HCT116 (cell line): ENCODE data around the gene YWHAH. TPM values are rescaled to one million over a fixed set of nuclear protein-coding genes. Genes with fewer than 3 reads are reported as not detected.
"Not testable (repeated sequence)": the region's sequence is repeated elsewhere in the genome, so short reads cannot be mapped to it uniquely, and the experiment has no call there.

Source experiments
- ATAC-seq: fragments of 200-7000 bp; cut with Tn5 transposase; 2 replicates; pipeline ENCODE4 v1.9.1; 2020; ENCODE audit warnings: mild to moderate bottlenecking, moderate library complexity
- BruUV-seq: library from RNA; stranded (reverse); fragments of 400-500 nt; replicated peaks from 2 replicates; lab custom pipeline; 2021; lab: Mats Ljungman, UMichigan
- CTCF ChIA-PET: fragments of 300-600 bp; sonication (Branson Sonifier 250); formaldehyde crosslinking; loops from one replicate; lab custom pipeline; 2021; ENCODE audit warnings: antibody characterized with exemption; lab: Charles Lee
- POLR2A ChIA-PET: fragments of 300-600, 350-600 bp; sonication (Branson Sonifier 250); formaldehyde crosslinking; loops from one replicate; lab custom pipeline; 2021; ENCODE audit warnings: antibody characterized with exemption; lab: Charles Lee
- RAD21 ChIA-PET, 2 experiments: fragments of 300-600 bp; sonication (Branson Sonifier 250); formaldehyde crosslinking; loops; one replicate each; lab custom pipeline; 2023; ENCODE audit warnings: low total read pairs in 2 of 2; ENCODE audit not compliant: uncharacterized antibody in 2 of 2, unreplicated experiment in 2 of 2, low non-redundant PET in 1 of 2; lab: Charles Lee
- DNase-seq: peaks from one replicate; pipeline ENCODE4 v3.0.0-alpha.2; 2010; ENCODE audit warnings: low read depth, low spot score
- H2AFZ ChIP-seq: fragments of 200-600 bp; shearing (Covaris generic), sonication (generic); 2 replicates; pipeline ENCODE4 v1.6.1; 2017; ENCODE audit warnings: low read depth, mixed run types, mixed read lengths, antibody characterized with exemption, low read length; ENCODE audit not compliant: poor library complexity, severe bottlenecking
- H3K27ac ChIP-seq: 2 replicates; pipeline ENCODE4 v1.5.1; 2012; ENCODE audit warnings: low read depth, low read length
- H3K27me3 ChIP-seq: fragments of 200-600 bp; sonication (generic); 2 replicates; pipeline ENCODE4 v1.6.1; 2016; ENCODE audit warnings: mixed run types, low read length, mixed read lengths; ENCODE audit not compliant: insufficient read depth
- H3K36me3 ChIP-seq, 2 experiments: fragments of 200-500 bp in 1 of 2; fragments of 200-600 bp in 1 of 2; sonication (Bioruptor generic) in 1 of 2; sonication (generic) in 1 of 2; 2 replicates each; pipeline versions ENCODE4 v1.5.1 to v1.6.1; 2014 to 2016; ENCODE audit warnings: low read length in 2 of 2, inconsistent platforms in 1 of 2, mixed read lengths in 1 of 2, mixed run types in 1 of 2; ENCODE audit not compliant: insufficient read depth in 2 of 2, control insufficient read depth in 1 of 2
- H3K4me1 ChIP-seq, 2 experiments: fragments of 200-600 bp in 1 of 2; sonication (generic) in 1 of 2; 2 replicates each; pipeline versions ENCODE4 v1.5.1 to v1.6.1; 2012 to 2017; ENCODE audit warnings: low read length in 2 of 2, inconsistent platforms in 1 of 2, mild to moderate bottlenecking in 1 of 2, mixed read lengths in 1 of 2, mixed run types in 1 of 2, moderate library complexity in 1 of 2; ENCODE audit not compliant: insufficient read depth in 2 of 2, control insufficient read depth in 1 of 2
- H3K4me2 ChIP-seq: fragments of 200-600 bp; sonication (generic); 2 replicates; pipeline ENCODE4 v1.6.1; 2017; ENCODE audit warnings: mixed run types, low read length, mixed read lengths
- H3K4me3 ChIP-seq, 2 experiments: fragments of 200-600 bp in 1 of 2; sonication (generic) in 1 of 2; replicated peaks in 1 of 2; 2 replicates each; pipeline ENCODE4 v1.5.1; 2011 to 2016; ENCODE audit warnings: low read length in 2 of 2, control low read depth in 1 of 2, low read depth in 1 of 2, mild to moderate bottlenecking in 1 of 2, mixed read lengths in 1 of 2, mixed run types in 1 of 2
- H3K79me2 ChIP-seq: fragments of 200-600 bp; sonication (generic); 2 replicates; pipeline ENCODE4 v1.6.1; 2017; ENCODE audit warnings: mild to moderate bottlenecking, mixed run types, low read length, moderate library complexity, mixed read lengths; ENCODE audit not compliant: insufficient read depth
- H3K9ac ChIP-seq: fragments of 200-600 bp; sonication (generic); 2 replicates; pipeline ENCODE4 v1.6.1; 2016; ENCODE audit warnings: low read length, mixed read lengths
- H3K9me2 ChIP-seq: fragments of 200-600 bp; sonication (generic), shearing (Covaris generic); 2 replicates; pipeline ENCODE4 v1.6.1; 2017; ENCODE audit warnings: mixed run types, mild to moderate bottlenecking, moderate library complexity; ENCODE audit not compliant: insufficient read depth
- H3K9me3 ChIP-seq, 2 experiments: fragments of 200-500 bp in 1 of 2; fragments of 200-600 bp in 1 of 2; sonication (Bioruptor generic) in 1 of 2; sonication (generic) in 1 of 2; 2 replicates each; pipeline ENCODE4 v1.6.1; 2014 to 2017; ENCODE audit warnings: low read length in 2 of 2, mixed read lengths in 2 of 2, inconsistent platforms in 1 of 2, low read depth in 1 of 2, mild to moderate bottlenecking in 1 of 2, mixed run types in 1 of 2, moderate library complexity in 1 of 2; ENCODE audit not compliant: control insufficient read depth in 1 of 2, insufficient read depth in 1 of 2
- H4K20me1 ChIP-seq: fragments of 200-600 bp; sonication (generic), shearing (Covaris generic); 2 replicates; pipeline ENCODE4 v1.6.1; 2017; ENCODE audit warnings: mixed run types, mild to moderate bottlenecking, moderate library complexity; ENCODE audit not compliant: insufficient read depth
- ZNF274 ChIP-seq: fragments of 200-500 bp; sonication (Bioruptor generic); IDR thresholded peaks from 2 replicates; pipeline ENCODE4 v1.6.1; 2014; ENCODE audit warnings: mild to moderate bottlenecking, low read depth, low read length, inconsistent platforms
- intact Hi-C: fragments of 100-400 bp; cut with micrococcal nuclease; formaldehyde crosslinking; loops from 2 replicates; pipeline ENCODE4 v1.10.0; 2022
- total RNA-seq: library from RNA; stranded (reverse); gene quantifications from one replicate; pipeline ENCODE4 v1.2.1, GENCODE V29; 2021; ENCODE audit not compliant: unreplicated experiment

YWHAH gene
- total RNA-seq, 1 experiment from 2014 or later, result 140 TPM

DNA sequence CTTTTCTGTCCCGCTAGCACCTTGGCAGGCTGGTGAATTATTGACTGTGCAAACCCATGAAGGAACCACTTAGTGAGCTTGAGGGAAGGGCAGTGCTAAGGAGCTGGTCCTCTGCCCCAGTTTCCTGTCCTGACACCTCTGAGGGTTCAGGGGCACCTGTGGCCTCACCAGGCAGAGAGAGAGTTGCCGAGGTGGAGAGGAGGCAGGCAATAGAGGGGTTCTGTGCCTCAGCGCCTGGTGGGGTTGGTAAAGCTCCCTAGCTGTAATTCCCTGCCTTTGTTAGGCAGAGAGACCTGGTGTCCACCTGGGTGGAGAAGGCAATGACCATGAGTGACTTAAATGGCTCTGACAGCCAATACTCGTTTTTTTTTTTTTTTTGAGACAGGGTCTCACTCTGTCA, 36.3 kb downstream of the YWHAH start:
- ChIA-PET CTCF (interaction anchor here (0.6 to 5.2 kb wide), 3 partner anchors 10 to 101 kb away, joined by 3 to 129 read pairs (median 5); no protein-coding TSS in a partner anchor), POLR2A (no interaction called here), RAD21 (no interaction called here)
- Histone ChIP-seq H3K4me1 (peaks cover 0 to 6% of the 10 kb centered on the region in 2 experiments; a peak in 2 of 4 replicates), H3K4me2 (no peak overlapping the region), H3K27me3 (no peaks in the 10 kb centered on the region), H3K4me3 (no peak overlapping the region), H3K9me2 (no peaks in the 10 kb centered on the region), H2AFZ (no peak overlapping the region), H4K20me1 (no peaks in the 10 kb centered on the region), H3K9me3 (no peaks in the 10 kb centered on the region), H3K9ac (no peak overlapping the region), H3K36me3 (no peaks in the 10 kb centered on the region), H3K27ac (no peak overlapping the region), H3K79me2 (no peaks in the 10 kb centered on the region)
- no peak for TF ChIP-seq ZNF274
- ATAC-seq, result no peak
- no peak for DNase-seq
- intact Hi-C loops, result no loop called here
- no TSS peak for BruUV-seq

DNA sequence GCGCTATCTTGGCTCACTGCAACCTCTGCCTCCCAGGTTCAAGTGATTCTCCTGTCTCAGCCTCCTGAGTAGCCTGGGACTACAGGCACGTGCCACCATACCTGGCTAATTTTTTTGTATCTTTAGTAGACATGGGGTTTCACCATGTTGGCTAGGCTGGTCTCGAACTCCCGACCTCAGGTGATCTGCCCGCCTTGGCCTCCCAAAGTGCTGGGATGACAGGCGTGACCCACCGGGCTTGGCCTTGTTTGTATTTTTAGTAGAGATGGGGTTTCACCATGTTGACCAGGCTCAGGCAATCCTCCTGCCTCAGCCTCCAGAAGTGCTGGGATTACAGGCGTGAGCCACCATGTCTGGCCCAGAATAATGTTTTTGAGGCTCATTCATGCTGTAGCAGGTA, 37.6 kb downstream of the YWHAH start:
- POLR2A ChIA-PET, H4K20me1 ChIP-seq, ATAC-seq, H3K4me3 ChIP-seq, DNase-seq, H3K9ac ChIP-seq, H3K79me2 ChIP-seq, intact Hi-C loops, H3K36me3 ChIP-seq, H2AFZ ChIP-seq, CTCF ChIA-PET, H3K27me3 ChIP-seq, H3K9me3 ChIP-seq, H3K4me2 ChIP-seq, RAD21 ChIA-PET, H3K4me1 ChIP-seq, H3K9me2 ChIP-seq, BruUV-seq, H3K27ac ChIP-seq: not testable (repeated sequence)
